ENCODE measurements around the gene MET.
"Not testable (repeated sequence)": the region's sequence is repeated elsewhere in the genome, so short reads cannot be mapped to it uniquely, and the experiment has no call there.

The MET gene

GRCh38 chr7:116730097-116731022 lies 58.4 kb downstream of the MET start:
- DNase-seq, result no peak

- no peak for DNase-seq
Observed at GRCh38 chr7:116731023-116731395, 59.0 kb downstream of the MET start.

DNA sequence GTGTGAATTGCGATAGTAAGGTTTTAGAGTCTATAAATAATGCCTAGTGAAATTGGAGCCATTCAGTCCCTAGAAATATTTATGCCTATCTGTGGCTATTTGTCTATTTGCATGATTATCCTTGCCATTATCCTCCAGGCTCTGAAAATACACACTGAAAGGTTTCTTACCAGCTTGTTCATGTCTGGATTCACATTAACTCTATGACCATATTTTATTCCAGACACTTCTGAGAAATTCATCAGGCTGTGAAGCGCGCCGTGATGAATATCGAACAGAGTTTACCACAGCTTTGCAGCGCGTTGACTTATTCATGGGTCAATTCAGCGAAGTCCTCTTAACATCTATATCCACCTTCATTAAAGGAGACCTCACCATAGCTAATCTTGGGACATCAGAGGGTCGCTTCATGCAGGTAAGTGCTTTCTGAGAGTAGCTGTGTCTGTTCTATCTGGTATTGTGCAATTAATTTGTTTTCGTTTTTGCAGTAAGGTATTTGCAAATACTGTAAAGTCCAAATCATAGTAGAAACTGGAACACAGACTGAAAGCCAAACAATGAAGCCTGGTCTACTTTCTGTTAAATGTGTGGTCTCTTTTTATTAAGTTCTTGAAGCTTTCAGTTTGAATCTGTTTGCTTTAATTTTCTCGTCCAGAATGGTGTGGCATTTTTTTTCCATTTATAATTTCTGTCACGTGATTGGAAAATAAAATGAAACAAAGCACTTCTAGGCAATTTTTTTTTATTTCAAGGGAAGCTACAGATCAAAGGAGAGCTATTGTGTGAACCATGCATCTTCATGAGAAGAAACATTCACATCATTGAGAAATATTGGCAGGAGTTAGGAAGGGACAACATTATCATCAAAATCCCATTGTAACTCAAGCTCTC lies 59.7 kb downstream of the MET start:
- no peak for DNase-seq

DNA sequence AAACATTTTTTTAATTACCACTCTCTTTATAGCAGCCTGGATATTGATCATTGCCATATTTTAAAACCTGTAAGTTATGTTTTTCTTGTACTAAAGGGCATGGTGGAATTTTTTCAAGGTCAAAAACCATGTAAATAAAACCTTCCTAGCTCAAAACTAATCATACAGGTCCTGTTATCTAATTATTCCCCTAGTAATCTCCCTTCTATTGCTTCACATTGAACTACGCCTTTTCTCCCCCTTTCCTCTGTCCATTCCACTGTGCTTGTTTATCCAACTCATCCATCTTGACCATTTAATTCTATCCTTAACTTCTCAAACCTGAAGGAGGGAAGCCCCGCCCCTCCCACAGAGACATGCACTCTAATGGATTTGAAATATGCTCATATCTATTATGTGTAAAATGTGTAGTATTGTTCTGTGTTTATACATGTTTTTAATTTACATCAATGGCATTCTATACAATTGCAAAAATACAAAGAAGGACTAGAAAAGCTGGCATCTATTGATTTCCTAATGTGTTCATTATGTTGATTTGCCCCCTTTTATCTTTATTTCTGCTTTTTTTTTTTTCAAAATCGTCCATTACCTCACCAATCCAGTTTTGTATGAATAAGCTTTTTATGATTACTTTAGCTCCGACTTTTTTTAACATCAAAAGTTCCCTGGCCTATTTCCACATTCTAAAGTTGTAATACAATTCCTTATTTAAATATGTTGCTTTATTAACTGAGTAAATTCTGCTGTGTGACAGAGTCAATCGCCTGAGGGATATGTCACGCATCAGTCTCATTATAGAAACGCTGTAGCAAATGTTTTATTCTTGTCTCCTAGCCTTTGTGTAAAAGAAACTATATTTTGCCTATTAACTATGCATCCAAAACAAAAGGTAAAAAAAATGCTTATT lies 61.0 kb downstream of the MET start:
- DNase-seq, result no peak

DNA sequence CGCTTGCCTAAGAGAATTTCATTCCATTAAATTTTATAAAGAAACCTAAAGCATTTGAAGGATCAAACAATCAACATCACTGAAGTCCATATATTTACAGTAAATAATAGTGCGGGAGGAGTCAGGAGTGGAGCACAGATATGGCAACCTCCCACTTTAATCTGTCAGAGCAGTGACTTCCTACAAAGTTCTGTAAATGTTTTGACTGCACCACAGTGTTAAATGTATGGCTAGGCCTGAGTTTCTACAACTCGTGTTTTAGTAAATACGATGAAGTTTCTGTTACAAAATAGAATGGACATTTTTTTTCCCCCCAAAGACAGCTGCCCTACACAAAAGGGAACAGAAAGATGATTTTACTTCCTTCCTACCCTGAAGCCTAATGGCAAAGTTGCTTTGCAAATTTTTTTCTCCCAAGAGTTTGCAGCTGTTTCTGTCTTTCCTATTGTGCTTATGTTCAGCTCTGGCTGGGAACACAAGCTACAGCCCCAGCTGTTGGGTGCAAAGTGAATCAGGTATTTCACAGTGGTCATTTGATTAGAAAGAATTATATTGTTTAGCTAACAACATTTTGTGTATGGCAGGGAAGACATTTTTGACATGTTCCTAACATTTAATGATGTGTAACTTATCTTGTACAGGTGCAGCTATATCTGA lies 62.1 kb downstream of the MET start:
- DNase-seq, result no peak

- no peak for DNase-seq
Observed at GRCh38 chr7:116734710-116735109, 62.7 kb downstream of the MET start.

GRCh38 chr7:116736927-116737715 lies 65.1 kb downstream of the MET start:
- no peak for DNase-seq

DNA sequence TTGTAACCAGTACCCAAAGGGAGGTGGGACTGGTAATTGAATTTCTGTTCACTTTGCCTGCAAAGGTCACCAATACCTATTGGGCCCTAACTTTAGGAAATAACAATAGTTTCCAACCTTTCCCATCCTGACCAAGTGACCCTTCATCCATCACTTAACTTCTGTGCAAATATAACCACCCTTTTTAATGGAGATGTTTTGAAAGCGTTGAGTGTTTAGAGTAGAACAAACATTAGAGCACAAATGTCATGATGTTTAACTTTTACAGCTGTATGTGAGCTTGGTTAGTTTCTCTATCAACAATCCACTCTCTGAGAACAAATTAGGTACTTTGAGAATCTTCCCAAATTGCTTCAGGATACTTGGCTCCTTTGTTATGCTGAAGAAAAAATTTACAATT lies 66.4 kb downstream of the MET start:
- DNase-seq, result peak; percentile 33

- DNase-seq, result no peak
Observed at GRCh38 chr7:116739307-116739706, 67.3 kb downstream of the MET start.

- no peak for DNase-seq
Observed at GRCh38 chr7:116740231-116740630, 68.2 kb downstream of the MET start.

DNA sequence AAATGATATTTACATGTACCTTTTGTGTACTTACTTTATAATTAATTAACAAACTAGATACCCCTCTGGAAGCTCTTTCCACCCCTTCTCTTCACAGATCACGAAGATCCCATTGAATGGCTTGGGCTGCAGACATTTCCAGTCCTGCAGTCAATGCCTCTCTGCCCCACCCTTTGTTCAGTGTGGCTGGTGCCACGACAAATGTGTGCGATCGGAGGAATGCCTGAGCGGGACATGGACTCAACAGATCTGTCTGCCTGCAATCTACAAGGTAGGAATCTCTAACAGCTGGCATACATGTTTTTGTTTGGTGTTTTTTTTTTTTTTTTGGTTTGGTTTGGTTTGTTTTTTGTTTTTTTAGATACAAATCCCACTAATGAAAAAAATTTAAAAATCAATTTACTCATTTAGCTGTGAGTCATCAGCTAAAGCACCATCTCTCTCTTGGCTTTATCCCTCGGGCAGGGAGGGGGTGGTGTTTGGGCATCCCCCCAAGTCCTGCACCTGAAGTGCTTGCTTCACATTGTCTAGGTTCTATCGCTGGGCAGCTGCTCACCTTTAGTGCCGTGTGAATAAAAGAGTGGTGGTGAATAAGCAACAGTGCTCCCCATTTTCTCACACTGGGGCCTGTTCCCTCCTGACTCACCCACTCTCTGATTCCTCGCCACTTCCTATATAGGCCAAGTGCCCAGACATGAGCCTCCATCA lies 68.9 kb downstream of the MET start:
- no peak for DNase-seq

- no peak for DNase-seq
Observed at GRCh38 chr7:116741625-116742316, 69.8 kb downstream of the MET start.

- no peak for DNase-seq
Observed at GRCh38 chr7:116742641-116743040, 70.6 kb downstream of the MET start.

GRCh38 chr7:116743835-116744234 lies 71.8 kb downstream of the MET start:
- DNase-seq, result not testable (repeated sequence)

DNA sequence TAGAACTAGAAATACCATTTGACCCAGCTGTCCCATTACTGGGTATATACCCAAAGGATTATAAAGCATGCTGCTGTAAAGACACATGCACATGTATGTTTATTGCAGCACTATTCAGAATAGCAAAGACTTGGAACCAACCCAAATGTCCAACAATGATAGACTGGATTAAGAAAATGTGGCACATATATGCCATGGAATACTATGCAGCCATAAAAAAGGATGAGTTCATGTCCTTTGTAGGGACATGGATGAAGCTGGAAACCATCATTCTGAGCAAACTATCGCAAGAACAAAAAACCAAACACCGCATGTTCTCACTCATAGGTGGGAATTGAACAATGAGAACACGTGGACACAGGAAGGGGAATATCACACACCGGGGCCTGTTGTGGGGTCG lies 74.4 kb downstream of the MET start:
- DNase-seq, result not testable (repeated sequence)

- DNase-seq, result not testable (repeated sequence)
Observed at GRCh38 chr7:116751070-116751469, 79.1 kb downstream of the MET start.

- no peak for DNase-seq
Observed at GRCh38 chr7:116752305-116753074, 80.5 kb downstream of the MET start.

- no peak for DNase-seq
Observed at GRCh38 chr7:116753130-116753529, 81.1 kb downstream of the MET start.

GRCh38 chr7:116754186-116754585 lies 82.2 kb downstream of the MET start:
- DNase-seq, result no peak

Data from NCI-H774 (cell line).